Left lung (tissue), 8 donors: ENCODE measurements around the gene LTF. TPM values are rescaled to one million over a fixed set of nuclear protein-coding genes. Genes with fewer than 3 reads are reported as not detected.

Experiments used
- polyA plus RNA-seq, 6 donors: library from polyadenylated mRNA; unstranded; fragments of 120-200 nt; gene quantifications; one replicate each; pipeline ENCODE4 v1.2.1, GENCODE V29; 2013; ENCODE audit not compliant: insufficient read length in 6 of 6
- total RNA-seq, 2 donors: library from RNA; stranded (reverse); fragmentation: NEBNext Ultra II Directional; extraction: Animal tissue kit (Norgen Biotek cat#: 25700); gene quantifications; one replicate each; pipeline ENCODE4 v1.2.1, GENCODE V29; 2021
- donor health status: DM: no; HTN: yes; CAD: no.
- donor health status: DM: no; HTN: no; CAD: no.

LTF gene
- total and polyA plus RNA-seq, 8 donors = 2.3 to 113 (median 5.5) TPM

Other genes starting within 250 kb of the LTF start
- gene CCR3, start 222.4 kb downstream of the LTF start, total RNA-seq = under 1 TPM in 1 of 2 donors, not detected in 1; 0.20 TPM
- gene CCR3, start 222.4 kb downstream of the LTF start, polyA plus RNA-seq = under 1 TPM in 4 of 6 donors, not detected in 2; 0.10 to 0.22 (median 0.20) TPM
- 10 to 100 TPM; 11.5 to 27.0 TPM for gene CCR2, start 110.8 kb downstream of the LTF start, total RNA-seq
- gene CCR2, start 110.8 kb downstream of the LTF start, polyA plus RNA-seq = 1 to 10 TPM; 1.6 to 2.4 (median 1.8) TPM
- 10 to 100 TPM in 1 of 2 donors, 1 to 10 TPM in 1; 2.9 to 13.8 TPM for gene CCR5, start 94.0 kb downstream of the LTF start, total RNA-seq
- under 1 TPM; 0.33 to 0.97 (median 0.50) TPM for gene CCR5, start 94.0 kb downstream of the LTF start, polyA plus RNA-seq
- gene CCRL2, start 57.6 kb downstream of the LTF start, total RNA-seq = 10 to 100 TPM; 18.9 to 37.1 TPM
- gene CCRL2, start 57.6 kb downstream of the LTF start, polyA plus RNA-seq = 1 to 10 TPM; 3.4 to 5.6 (median 4.2) TPM
- not detected for gene RTP3, start 33.1 kb upstream of the LTF start, total RNA-seq
- gene RTP3, start 33.1 kb upstream of the LTF start, polyA plus RNA-seq = under 1 TPM in 1 of 6 donors, not detected in 5; 0.13 TPM
- under 1 TPM; 0.45 to 0.47 TPM for gene LRRC2, start 101.4 kb upstream of the LTF start, total RNA-seq
- gene LRRC2, start 101.4 kb upstream of the LTF start, polyA plus RNA-seq = under 1 TPM; 0.36 to 0.47 (median 0.44) TPM
- not detected for gene FAM240A, start 147.6 kb upstream of the LTF start, total RNA-seq
- gene FAM240A, start 147.6 kb upstream of the LTF start, polyA plus RNA-seq = not detected
- 10 to 100 TPM; 45.4 to 74.4 TPM for gene ALS2CL, start 228.8 kb upstream of the LTF start, total RNA-seq
- 10 to 100 TPM in 5 of 6 donors, 1 to 10 TPM in 1; 7.6 to 14.7 (median 11.1) TPM for gene ALS2CL, start 228.8 kb upstream of the LTF start, polyA plus RNA-seq
- under 1 TPM in 1 of 2 donors, not detected in 1; 0.23 TPM for gene TMIE, start 236.5 kb upstream of the LTF start, total RNA-seq
- gene TMIE, start 236.5 kb upstream of the LTF start, polyA plus RNA-seq = under 1 TPM; 0.37 to 0.82 (median 0.59) TPM